ENCODE data around the gene TUBA8.

GRCh38 chr22:18145676-18146388, 35.2 kb downstream of the TUBA8 start:
- TF ChIP-seq EZH2phosphoT487 (IDR thresholded peaks at IDR 0.05; ENCODE audit: insufficient read depth, low read depth), result no peak
- TF ChIP-seq EZH2 (IDR thresholded peaks at IDR 0.05; ENCODE audit: insufficient read depth, poor library complexity, severe bottlenecking), result no peak

Measured in GM23248 (cell line).